Measurements from ENCODE around the gene IL25. TPM values are rescaled to one million over a fixed set of nuclear protein-coding genes. Genes with fewer than 3 reads are reported as not detected.

Gene IL25
- total RNA-seq, 4 donors from 2014 or later: not detected

GRCh38 chr14:23370221-23370620, 2.4 kb upstream of the IL25 start:
- DNase-seq: no peak
- Histone ChIP-seq H3K27ac (no peak overlapping the region), H3K27me3 (peaks cover 23% of the 10 kb centered on the region), H3K9me3 (no peaks in the 10 kb centered on the region), H3K36me3 (no peaks in the 10 kb centered on the region), H3K4me1 (peaks cover 0 to 12% (median 5%) of the 10 kb centered on the region in 4 donors), H3K4me3 (no peak overlapping the region)
- in situ Hi-C loops (cut with MboI; ENCODE audit: low pct_ligation_motif_present in 1 of 4, low pct_unique_long_range_greater_than_20kb in 1 of 4, low sequenced_read_pairs in 3 of 4) (no loop called here), intact Hi-C loops (cut with DNase I; ENCODE audit: low total_unique reads) (no loop called here)
- TF ChIP-seq POLR2A (IDR thresholded peaks at IDR 0.05): no peak
- 29% methylated on average over 1 of the region's 1 CpG; no CpG with 5 or more reads in 1 of the 2 donors for WGBS, 2 donors (ENCODE audit: low coverage in 1 of 2)

GRCh38 chr14:23371865-23372264, 744 bp upstream of the IL25 start:
- Histone ChIP-seq H3K9me3 (no peaks in the 10 kb centered on the region), H3K36me3 (no peaks in the 10 kb centered on the region), H3K27ac (no peak overlapping the region), H3K4me3 (no peak overlapping the region), H3K27me3 (peaks cover 6% of the 10 kb centered on the region), H3K4me1 (peaks cover 0 to under 1% (median under 1%) of the 10 kb centered on the region in 4 donors)
- DNase-seq: no peak
- in situ Hi-C loops (cut with MboI; ENCODE audit: low pct_ligation_motif_present in 1 of 4, low pct_unique_long_range_greater_than_20kb in 1 of 4, low sequenced_read_pairs in 3 of 4) (no loop called here), intact Hi-C loops (cut with DNase I; ENCODE audit: low total_unique reads) (no loop called here)
- TF ChIP-seq EP300 (IDR thresholded peaks at IDR 0.05; ENCODE audit: low read depth): no peak
- no peak for TF ChIP-seq POLR2AphosphoS5 (IDR thresholded peaks at IDR 0.05)
- no peak for TF ChIP-seq POLR2A (IDR thresholded peaks at IDR 0.05)
- TF ChIP-seq, protein P1, sequence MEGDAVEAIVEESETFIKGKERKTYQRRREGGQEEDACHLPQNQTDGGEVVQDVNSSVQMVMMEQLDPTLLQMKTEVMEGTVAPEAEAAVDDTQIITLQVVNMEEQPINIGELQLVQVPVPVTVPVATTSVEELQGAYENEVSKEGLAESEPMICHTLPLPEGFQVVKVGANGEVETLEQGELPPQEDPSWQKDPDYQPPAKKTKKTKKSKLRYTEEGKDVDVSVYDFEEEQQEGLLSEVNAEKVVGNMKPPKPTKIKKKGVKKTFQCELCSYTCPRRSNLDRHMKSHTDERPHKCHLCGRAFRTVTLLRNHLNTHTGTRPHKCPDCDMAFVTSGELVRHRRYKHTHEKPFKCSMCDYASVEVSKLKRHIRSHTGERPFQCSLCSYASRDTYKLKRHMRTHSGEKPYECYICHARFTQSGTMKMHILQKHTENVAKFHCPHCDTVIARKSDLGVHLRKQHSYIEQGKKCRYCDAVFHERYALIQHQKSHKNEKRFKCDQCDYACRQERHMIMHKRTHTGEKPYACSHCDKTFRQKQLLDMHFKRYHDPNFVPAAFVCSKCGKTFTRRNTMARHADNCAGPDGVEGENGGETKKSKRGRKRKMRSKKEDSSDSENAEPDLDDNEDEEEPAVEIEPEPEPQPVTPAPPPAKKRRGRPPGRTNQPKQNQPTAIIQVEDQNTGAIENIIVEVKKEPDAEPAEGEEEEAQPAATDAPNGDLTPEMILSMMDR (IDR thresholded peaks at IDR 0.05): no peak
- 92% methylated on average over 1 of the region's 1 CpG; no CpG with 5 or more reads in 1 of the 2 donors for WGBS, 2 donors (ENCODE audit: low coverage in 1 of 2)

DNA sequence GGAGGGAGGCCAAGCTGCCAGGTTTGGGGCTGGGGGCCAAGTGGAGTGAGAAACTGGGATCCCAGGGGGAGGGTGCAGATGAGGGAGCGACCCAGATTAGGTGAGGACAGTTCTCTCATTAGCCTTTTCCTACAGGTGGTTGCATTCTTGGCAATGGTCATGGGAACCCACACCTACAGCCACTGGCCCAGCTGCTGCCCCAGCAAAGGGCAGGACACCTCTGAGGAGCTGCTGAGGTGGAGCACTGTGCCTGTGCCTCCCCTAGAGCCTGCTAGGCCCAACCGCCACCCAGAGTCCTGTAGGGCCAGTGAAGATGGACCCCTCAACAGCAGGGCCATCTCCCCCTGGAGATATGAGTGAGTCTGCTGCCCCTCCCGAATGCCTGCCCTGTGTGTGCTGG, 432 bp downstream of the IL25 start:
- H3K27ac ChIP-seq: no peak overlapping the region
- 87 to 100% methylated on average over 1 to 3 of the region's 3 CpGs for WGBS, 2 donors (ENCODE audit: low coverage in 1 of 2)
- no peaks in the 10 kb centered on the region for H3K36me3 ChIP-seq
- H3K27me3 ChIP-seq: no peaks in the 10 kb centered on the region
- intact Hi-C loops (cut with DNase I; ENCODE audit: low total_unique reads) (no loop called here), in situ Hi-C loops (cut with MboI; ENCODE audit: low pct_ligation_motif_present in 1 of 4, low pct_unique_long_range_greater_than_20kb in 1 of 4, low sequenced_read_pairs in 3 of 4) (no loop called here)
- no peak overlapping the region for H3K4me3 ChIP-seq
- TF ChIP-seq POLR2A (IDR thresholded peaks at IDR 0.05) (no peak), EP300 (IDR thresholded peaks at IDR 0.05; ENCODE audit: low read depth) (no peak), POLR2AphosphoS5 (IDR thresholded peaks at IDR 0.05) (no peak)
- TF ChIP-seq, protein P1 (IDR thresholded peaks at IDR 0.05): no peak
- H3K9me3 ChIP-seq: no peaks in the 10 kb centered on the region
- DNase-seq: no peak
- H3K4me1 ChIP-seq: no peaks in the 10 kb centered on the region

DNA sequence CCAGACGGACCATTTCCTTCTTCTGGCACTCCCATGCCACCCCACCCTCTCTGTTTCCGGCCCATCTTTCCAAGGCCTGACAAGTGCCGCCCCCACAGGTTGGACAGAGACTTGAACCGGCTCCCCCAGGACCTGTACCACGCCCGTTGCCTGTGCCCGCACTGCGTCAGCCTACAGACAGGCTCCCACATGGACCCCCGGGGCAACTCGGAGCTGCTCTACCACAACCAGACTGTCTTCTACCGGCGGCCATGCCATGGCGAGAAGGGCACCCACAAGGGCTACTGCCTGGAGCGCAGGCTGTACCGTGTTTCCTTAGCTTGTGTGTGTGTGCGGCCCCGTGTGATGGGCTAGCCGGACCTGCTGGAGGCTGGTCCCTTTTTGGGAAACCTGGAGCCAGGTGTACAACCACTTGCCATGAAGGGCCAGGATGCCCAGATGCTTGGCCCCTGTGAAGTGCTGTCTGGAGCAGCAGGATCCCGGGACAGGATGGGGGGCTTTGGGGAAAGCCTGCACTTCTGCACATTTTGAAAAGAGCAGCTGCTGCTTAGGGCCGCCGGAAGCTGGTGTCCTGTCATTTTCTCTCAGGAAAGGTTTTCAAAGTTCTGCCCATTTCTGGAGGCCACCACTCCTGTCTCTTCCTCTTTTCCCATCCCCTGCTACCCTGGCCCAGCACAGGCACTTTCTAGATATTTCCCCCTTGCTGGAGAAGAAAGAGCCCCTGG, 3.1 kb downstream of the IL25 start:
- Histone ChIP-seq H3K36me3 (no peaks in the 10 kb centered on the region), H3K27me3 (no peaks in the 10 kb centered on the region), H3K27ac (peak overlapping the region in 1 of 4 donors; percentile 38), H3K4me1 (peaks cover 0 to 6% (median 0%) of the 10 kb centered on the region in 4 donors), H3K9me3 (no peaks in the 10 kb centered on the region), H3K4me3 (no peak overlapping the region)
- in situ Hi-C loops (cut with MboI; ENCODE audit: low pct_ligation_motif_present in 1 of 4, low pct_unique_long_range_greater_than_20kb in 1 of 4, low sequenced_read_pairs in 3 of 4) (loop anchor here in 1 of 4 donors (25.0 kb wide), 1 partner anchor 113 kb away; no protein-coding TSS in a partner anchor), intact Hi-C loops (cut with DNase I; ENCODE audit: low total_unique reads) (no loop called here)
- TF ChIP-seq, protein P1 (IDR thresholded peaks at IDR 0.05): no peak
- TF ChIP-seq EP300 (IDR thresholded peaks at IDR 0.05; ENCODE audit: low read depth) (no peak), POLR2AphosphoS5 (IDR thresholded peaks at IDR 0.05) (no peak), POLR2A (IDR thresholded peaks at IDR 0.05) (no peak)
- DNase-seq: no peak
- WGBS, 2 donors (ENCODE audit: low coverage in 1 of 2): 81% methylated on average over 12 of the region's 21 CpGs; no CpG with 5 or more reads in 1 of the 2 donors
